NT2/D1 (cell line): ENCODE data around the gene TMPRSS13.

Source experiments
- SUZ12 ChIP-seq: IDR thresholded peaks from 2 replicates; pipeline ENCODE4 v1.6.1; 2011; ENCODE audit not compliant: insufficient read length, insufficient read depth; ENCODE audit errors: extremely low read depth
- ZNF274 ChIP-seq: IDR thresholded peaks from 2 replicates; pipeline ENCODE4 v1.6.1; 2011; ENCODE audit warnings: mild to moderate bottlenecking, low read depth, low read length

GRCh38 chr11:117866526-117866925 is 62.7 kb downstream of the TMPRSS13 start:
- no peak for TF ChIP-seq ZNF274
- no peak for TF ChIP-seq SUZ12
